Activated T-cell treated with anti-CD3 and anti-CD28 coated beads, Interleukin-2, amount 50 U/mL, for 4 hours (primary cell): ENCODE data around the gene KLK4. TPM values are rescaled to one million over a fixed set of nuclear protein-coding genes. Genes with fewer than 3 reads are reported as not detected.

Source experiments
- ATAC-seq, 2 donors: fragments of 200-7000 bp; cut with Tn5 transposase; one replicate each; pipeline ENCODE4 v1.10.0; 2021
- DNase-seq: peaks from one replicate; pipeline ENCODE4 v3.0.0-alpha.2; 2020
- H3K27me3 Mint-ChIP-seq: one replicate; pipeline ENCODE4 v1.8.0; 2021; ENCODE audit warnings: low read depth, mixed read lengths
- H3K36me3 Mint-ChIP-seq: one replicate; pipeline ENCODE4 v1.8.0; 2022; ENCODE audit warnings: mixed read lengths; ENCODE audit not compliant: insufficient read depth
- H3K4me1 Mint-ChIP-seq: one replicate; pipeline ENCODE4 v1.8.0; 2021; ENCODE audit warnings: low read depth, mixed read lengths
- H3K4me3 Mint-ChIP-seq: one replicate; pipeline ENCODE4 v1.8.0; 2021; ENCODE audit warnings: mild to moderate bottlenecking, moderate library complexity, mixed read lengths
- H3K9me3 Mint-ChIP-seq: one replicate; pipeline ENCODE4 v1.8.0; 2021; ENCODE audit warnings: mixed read lengths
- total RNA-seq, 3 donors: library from RNA; stranded (reverse); gene quantifications; one replicate each; pipeline ENCODE4 v1.2.1, GENCODE V29; 2021

The KLK4 gene
- total RNA-seq, 3 donors from 2014 or later = not detected

DNA sequence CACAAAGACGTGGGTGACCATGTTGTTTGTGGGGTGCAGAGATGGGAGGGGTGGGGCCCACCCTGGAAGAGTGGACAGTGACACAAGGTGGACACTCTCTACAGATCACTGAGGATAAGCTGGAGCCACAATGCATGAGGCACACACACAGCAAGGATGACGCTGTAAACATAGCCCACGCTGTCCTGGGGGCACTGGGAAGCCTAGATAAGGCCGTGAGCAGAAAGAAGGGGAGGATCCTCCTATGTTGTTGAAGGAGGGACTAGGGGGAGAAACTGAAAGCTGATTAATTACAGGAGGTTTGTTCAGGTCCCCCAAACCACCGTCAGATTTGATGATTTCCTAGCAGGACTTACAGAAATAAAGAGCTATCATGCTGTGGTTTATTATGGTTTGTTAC lies 32.3 kb downstream of the KLK4 start:
- ATAC-seq = no peak
- Mint-ChIP-seq H3K27me3 (peaks cover 27% of the 10 kb centered on the region), H3K4me3 (no peak overlapping the region), H3K4me1 (no peaks in the 10 kb centered on the region), H3K36me3 (no peaks in the 10 kb centered on the region), H3K9me3 (no peaks in the 10 kb centered on the region)
- DNase-seq = no peak

- Mint-ChIP-seq H3K9me3 (no peaks in the 10 kb centered on the region), H3K27me3 (peaks cover 30% of the 10 kb centered on the region), H3K4me3 (no peak overlapping the region), H3K4me1 (no peaks in the 10 kb centered on the region), H3K36me3 (no peaks in the 10 kb centered on the region)
- ATAC-seq (no peak), DNase-seq (no peak)
Observed at GRCh38 chr19:50877338-50877737, 33.9 kb downstream of the KLK4 start.

GRCh38 chr19:50876456-50876855 lies 34.7 kb downstream of the KLK4 start:
- DNase-seq = no peak
- no peaks in the 10 kb centered on the region for H3K4me1 Mint-ChIP-seq
- ATAC-seq = no peak
- no peak overlapping the region for H3K4me3 Mint-ChIP-seq
- H3K27me3 Mint-ChIP-seq = peaks cover 35% of the 10 kb centered on the region
- H3K36me3 Mint-ChIP-seq = no peaks in the 10 kb centered on the region
- no peaks in the 10 kb centered on the region for H3K9me3 Mint-ChIP-seq

DNA sequence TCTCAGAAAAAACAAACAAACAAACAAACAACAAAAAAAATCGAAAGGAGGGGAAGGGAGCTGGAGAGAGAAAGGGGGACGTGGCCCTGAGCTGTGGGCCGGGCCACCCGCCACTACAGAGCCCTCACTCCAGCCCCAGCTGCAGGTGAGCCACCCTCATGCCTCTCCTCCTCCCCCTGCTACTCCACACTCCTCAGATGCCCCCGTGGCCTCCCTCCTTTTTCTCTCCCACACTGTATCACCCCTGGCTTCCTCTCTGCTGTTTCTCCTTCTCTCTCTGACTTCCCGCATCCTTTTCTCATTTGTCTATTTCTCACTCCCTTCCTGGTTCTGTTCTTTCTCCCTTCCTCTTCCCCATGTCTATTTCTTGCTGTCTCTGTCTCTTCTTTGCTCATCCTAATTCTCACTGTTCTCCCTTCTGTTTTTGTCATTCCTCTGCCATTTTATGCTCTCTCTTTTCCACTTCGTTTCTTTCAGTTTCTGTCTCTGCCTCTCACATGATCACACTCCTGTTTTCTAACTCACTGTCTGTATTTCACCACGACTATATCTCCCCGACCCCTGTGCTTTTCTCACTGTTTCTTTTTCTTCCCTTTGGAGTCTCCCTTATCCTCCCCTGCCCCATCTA lies 35.3 kb downstream of the KLK4 start:
- Mint-ChIP-seq H3K36me3 (no peaks in the 10 kb centered on the region), H3K4me1 (no peaks in the 10 kb centered on the region), H3K4me3 (no peak overlapping the region), H3K27me3 (peaks cover 38% of the 10 kb centered on the region), H3K9me3 (no peaks in the 10 kb centered on the region)
- ATAC-seq (no peak), DNase-seq (no peak)

- ATAC-seq (no peak), DNase-seq (no peak)
- no peaks in the 10 kb centered on the region for H3K4me1 Mint-ChIP-seq
Observed at GRCh38 chr19:50874211-50874610, 37.0 kb downstream of the KLK4 start.

DNA sequence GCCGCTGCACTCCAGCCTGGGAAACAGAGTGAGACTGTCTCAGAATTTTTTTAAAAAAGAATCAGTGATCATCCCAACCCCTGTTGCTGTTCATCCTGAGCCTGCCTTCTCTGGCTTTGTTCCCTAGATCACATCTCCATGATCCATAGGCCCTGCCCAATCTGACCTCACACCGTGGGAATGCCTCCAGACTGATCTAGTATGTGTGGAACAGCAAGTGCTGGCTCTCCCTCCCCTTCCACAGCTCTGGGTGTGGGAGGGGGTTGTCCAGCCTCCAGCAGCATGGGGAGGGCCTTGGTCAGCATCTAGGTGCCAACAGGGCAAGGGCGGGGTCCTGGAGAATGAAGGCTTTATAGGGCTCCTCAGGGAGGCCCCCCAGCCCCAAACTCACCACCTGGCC lies 38.1 kb downstream of the KLK4 start, which contains the start of gene KLK2:
Gene KLK2, plus strand, starts transcription at position 384 of the 400 bp plus-strand sequence. CDS start 35 bp downstream, outside the sequence.
- Mint-ChIP-seq H3K27me3 (peaks cover 33% of the 10 kb centered on the region), H3K4me1 (no peaks in the 10 kb centered on the region), H3K9me3 (no peaks in the 10 kb centered on the region), H3K36me3 (no peaks in the 10 kb centered on the region), H3K4me3 (no peak within 1 kb of the TSS)
- ATAC-seq = no peak
- no peak for DNase-seq

More at GRCh38 chr19:50874211-50874610, 37.0 kb downstream of the KLK4 start:
- Mint-ChIP-seq H3K36me3 (no peaks in the 10 kb centered on the region), H3K27me3 (peaks cover 38% of the 10 kb centered on the region), H3K9me3 (no peaks in the 10 kb centered on the region), H3K4me3 (no peak overlapping the region)

- no peak overlapping the region for H3K4me3 Mint-ChIP-seq
- DNase-seq (no peak), ATAC-seq (peak in 1 of 2 donors; percentile 7)
- H3K36me3 Mint-ChIP-seq = no peaks in the 10 kb centered on the region
- peaks cover 46% of the 10 kb centered on the region for H3K27me3 Mint-ChIP-seq
- no peaks in the 10 kb centered on the region for H3K4me1 Mint-ChIP-seq
- H3K9me3 Mint-ChIP-seq = no peaks in the 10 kb centered on the region
Observed at GRCh38 chr19:50870417-50871089, 40.6 kb downstream of the KLK4 start.

DNA sequence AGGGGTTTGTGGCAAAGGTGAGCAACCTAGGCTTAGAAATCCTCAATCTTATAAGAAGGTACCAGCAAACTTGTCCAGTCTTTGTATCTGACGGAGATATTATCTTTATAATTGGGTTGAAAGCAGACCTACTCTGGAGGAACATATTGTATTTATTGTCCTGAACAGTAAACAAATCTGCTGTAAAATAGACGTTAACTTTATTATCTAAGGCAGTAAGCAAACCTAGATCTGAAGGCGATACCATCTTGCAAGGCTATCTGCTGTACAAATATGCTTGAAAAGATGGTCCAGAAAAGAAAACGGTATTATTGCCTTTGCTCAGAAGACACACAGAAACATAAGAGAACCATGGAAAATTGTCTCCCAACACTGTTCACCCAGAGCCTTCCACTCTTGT lies 41.7 kb downstream of the KLK4 start:
- no peak overlapping the region for H3K4me3 Mint-ChIP-seq
- H3K27me3 Mint-ChIP-seq = peaks cover 50% of the 10 kb centered on the region
- H3K36me3 Mint-ChIP-seq = no peaks in the 10 kb centered on the region
- ATAC-seq = no peak
- DNase-seq = no peak
- no peaks in the 10 kb centered on the region for H3K4me1 Mint-ChIP-seq
- H3K9me3 Mint-ChIP-seq = no peaks in the 10 kb centered on the region

- H3K36me3 Mint-ChIP-seq = peaks cover 3% of the 10 kb centered on the region
- H3K4me1 Mint-ChIP-seq = no peaks in the 10 kb centered on the region
- peaks cover 51% of the 10 kb centered on the region for H3K27me3 Mint-ChIP-seq
- H3K4me3 Mint-ChIP-seq = no peak overlapping the region
- DNase-seq (no peak), ATAC-seq (no peak)
- H3K9me3 Mint-ChIP-seq = peaks cover 10% of the 10 kb centered on the region
Observed at GRCh38 chr19:50861496-50862286, 49.5 kb downstream of the KLK4 start.

GRCh38 chr19:50861010-50861409 lies 50.2 kb downstream of the KLK4 start:
- H3K4me1 Mint-ChIP-seq = no peaks in the 10 kb centered on the region
- DNase-seq (no peak), ATAC-seq (no peak)
- H3K4me3 Mint-ChIP-seq = no peak overlapping the region
- H3K9me3 Mint-ChIP-seq = peaks cover 10% of the 10 kb centered on the region
- peaks cover 50% of the 10 kb centered on the region for H3K27me3 Mint-ChIP-seq
- peaks cover 3% of the 10 kb centered on the region for H3K36me3 Mint-ChIP-seq

DNA sequence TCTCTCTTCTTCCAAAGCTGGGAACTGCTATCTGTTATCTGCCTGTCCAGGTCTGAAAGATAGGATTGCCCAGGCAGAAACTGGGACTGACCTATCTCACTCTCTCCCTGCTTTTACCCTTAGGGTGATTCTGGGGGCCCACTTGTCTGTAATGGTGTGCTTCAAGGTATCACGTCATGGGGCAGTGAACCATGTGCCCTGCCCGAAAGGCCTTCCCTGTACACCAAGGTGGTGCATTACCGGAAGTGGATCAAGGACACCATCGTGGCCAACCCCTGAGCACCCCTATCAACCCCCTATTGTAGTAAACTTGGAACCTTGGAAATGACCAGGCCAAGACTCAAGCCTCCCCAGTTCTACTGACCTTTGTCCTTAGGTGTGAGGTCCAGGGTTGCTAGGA lies 51.3 kb downstream of the KLK4 start:
- Mint-ChIP-seq H3K9me3 (peaks cover 10% of the 10 kb centered on the region), H3K36me3 (peaks cover 3% of the 10 kb centered on the region), H3K4me1 (no peaks in the 10 kb centered on the region), H3K4me3 (no peak overlapping the region), H3K27me3 (peaks cover 58% of the 10 kb centered on the region)
- DNase-seq = no peak
- no peak for ATAC-seq

DNA sequence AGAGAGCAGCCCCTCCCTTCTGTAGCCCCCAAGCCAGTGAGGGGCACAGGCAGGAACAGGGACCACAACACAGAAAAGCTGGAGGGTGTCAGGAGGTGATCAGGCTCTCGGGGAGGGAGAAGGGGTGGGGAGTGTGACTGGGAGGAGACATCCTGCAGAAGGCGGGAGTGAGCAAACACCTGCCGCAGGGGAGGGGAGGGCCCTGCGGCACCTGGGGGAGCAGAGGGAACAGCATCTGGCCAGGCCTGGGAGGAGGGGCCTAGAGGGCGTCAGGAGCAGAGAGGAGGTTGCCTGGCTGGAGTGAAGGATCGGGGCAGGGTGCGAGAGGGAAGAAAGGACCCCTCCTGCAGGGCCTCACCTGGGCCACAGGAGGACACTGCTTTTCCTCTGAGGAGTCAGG lies 52.3 kb downstream of the KLK4 start:
- H3K4me3 Mint-ChIP-seq = no peak overlapping the region
- ATAC-seq (no peak), DNase-seq (no peak)
- peaks cover 3% of the 10 kb centered on the region for H3K36me3 Mint-ChIP-seq
- H3K9me3 Mint-ChIP-seq = peaks cover 10% of the 10 kb centered on the region
- no peaks in the 10 kb centered on the region for H3K4me1 Mint-ChIP-seq
- H3K27me3 Mint-ChIP-seq = peaks cover 65% of the 10 kb centered on the region

- peaks cover 3% of the 10 kb centered on the region for H3K36me3 Mint-ChIP-seq
- peaks cover 70% of the 10 kb centered on the region for H3K27me3 Mint-ChIP-seq
- no peak overlapping the region for H3K4me3 Mint-ChIP-seq
- H3K4me1 Mint-ChIP-seq = no peaks in the 10 kb centered on the region
- peaks cover 10% of the 10 kb centered on the region for H3K9me3 Mint-ChIP-seq
- ATAC-seq = no peak
- DNase-seq = no peak
Observed at GRCh38 chr19:50857366-50857765, 53.8 kb downstream of the KLK4 start.
